ENCODE results near the gene CASQ1. TPM values are rescaled to one million over a fixed set of nuclear protein-coding genes. Genes with fewer than 3 reads are reported as not detected.

CASQ1 gene
- total and polyA plus RNA-seq, 5 donors from 2014 or later, result not detected

DNA sequence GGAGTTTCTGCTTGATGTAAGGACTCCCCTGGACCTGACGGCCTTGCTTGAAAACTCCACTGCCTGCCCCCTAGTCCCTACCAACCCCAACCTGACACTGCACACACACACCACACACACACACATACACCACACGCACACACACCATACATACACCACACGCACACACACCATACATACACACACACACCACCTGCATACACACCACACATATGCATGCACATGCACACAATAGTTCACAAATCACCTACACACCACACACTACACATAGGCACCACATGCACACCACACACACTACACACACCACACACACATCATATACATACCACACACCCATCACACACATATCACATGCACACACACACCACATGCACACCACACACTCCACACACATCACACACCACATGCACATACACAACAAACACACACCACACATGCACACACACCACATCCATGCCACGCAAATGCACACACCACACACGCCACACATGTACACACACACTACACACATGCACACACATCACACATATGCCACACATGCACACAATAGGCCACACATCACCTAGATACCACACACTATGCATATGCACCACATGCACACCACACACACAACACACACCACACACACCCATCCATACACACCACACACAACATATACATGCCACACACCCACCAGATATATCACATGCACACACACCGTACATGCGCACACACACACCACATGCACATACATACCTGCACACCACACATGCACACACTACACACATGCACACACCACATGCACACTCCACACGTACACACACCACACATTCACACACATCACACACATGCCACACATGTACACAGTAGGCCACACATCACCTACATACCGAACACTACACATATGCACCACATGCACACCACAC, 3.7 kb downstream of the CASQ1 start:
- H3K9me3 Mint-ChIP-seq, result no peaks in the 10 kb centered on the region
- DNase-seq (no peak), ATAC-seq (ENCODE audit: low read depth in 2 of 2) (no peak)
- no peak overlapping the region for H3K27ac Mint-ChIP-seq
- peaks cover 5% of the 10 kb centered on the region for H3K27me3 Mint-ChIP-seq
- H3K27me3 ChIP-seq (ENCODE audit: control insufficient read depth, insufficient read depth, low read length), result no peaks in the 10 kb centered on the region
- no peaks in the 10 kb centered on the region for H3K4me1 Mint-ChIP-seq
- H3K9me3 ChIP-seq (ENCODE audit: control insufficient read depth in 2 of 2, low read length in 2 of 2), result no peaks in the 10 kb centered on the region
- H3K36me3 Mint-ChIP-seq, result no peaks in the 10 kb centered on the region
- no peaks in the 10 kb centered on the region for H3K4me1 ChIP-seq (ENCODE audit: control insufficient read depth, insufficient read depth, low read length, poor library complexity, severe bottlenecking)
- H3K4me3 Mint-ChIP-seq, result no peak overlapping the region
- no peak overlapping the region for H3K27ac ChIP-seq (ENCODE audit: insufficient read depth, low read length, poor library complexity, severe bottlenecking)
- no peak overlapping the region for H3K4me3 ChIP-seq (ENCODE audit: low read depth, low read length)
- H3K36me3 ChIP-seq (ENCODE audit: control insufficient read depth, insufficient read depth, low read length), result no peaks in the 10 kb centered on the region

DNA sequence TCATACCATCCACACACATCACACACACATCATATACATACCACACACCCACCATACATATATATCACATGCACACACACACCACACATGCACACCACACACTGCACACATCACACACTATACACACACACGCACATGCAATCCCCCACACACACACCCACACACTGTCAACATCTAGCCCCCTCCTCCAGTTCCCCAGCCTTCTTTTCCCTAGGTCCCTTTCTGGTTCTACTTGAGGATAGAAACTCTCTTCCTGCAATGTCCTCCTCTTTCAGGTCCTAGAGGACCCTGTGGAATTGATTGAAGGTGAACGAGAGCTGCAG, 4.3 kb downstream of the CASQ1 start:
- no peaks in the 10 kb centered on the region for H3K4me1 ChIP-seq (ENCODE audit: control insufficient read depth, insufficient read depth, low read length, poor library complexity, severe bottlenecking)
- no peaks in the 10 kb centered on the region for H3K9me3 Mint-ChIP-seq
- H3K27me3 ChIP-seq (ENCODE audit: control insufficient read depth, insufficient read depth, low read length), result no peaks in the 10 kb centered on the region
- no peak for ATAC-seq (ENCODE audit: low read depth in 2 of 2)
- H3K4me3 ChIP-seq (ENCODE audit: low read depth, low read length), result no peak overlapping the region
- H3K4me1 Mint-ChIP-seq, result no peaks in the 10 kb centered on the region
- DNase-seq, result no peak
- H3K4me3 Mint-ChIP-seq, result no peak overlapping the region
- no peak overlapping the region for H3K27ac ChIP-seq (ENCODE audit: insufficient read depth, low read length, poor library complexity, severe bottlenecking)
- peaks cover 5% of the 10 kb centered on the region for H3K27me3 Mint-ChIP-seq
- H3K36me3 Mint-ChIP-seq, result no peaks in the 10 kb centered on the region
- no peaks in the 10 kb centered on the region for H3K9me3 ChIP-seq (ENCODE audit: control insufficient read depth in 2 of 2, low read length in 2 of 2)
- H3K27ac Mint-ChIP-seq, result no peak overlapping the region
- no peaks in the 10 kb centered on the region for H3K36me3 ChIP-seq (ENCODE audit: control insufficient read depth, insufficient read depth, low read length)

DNA sequence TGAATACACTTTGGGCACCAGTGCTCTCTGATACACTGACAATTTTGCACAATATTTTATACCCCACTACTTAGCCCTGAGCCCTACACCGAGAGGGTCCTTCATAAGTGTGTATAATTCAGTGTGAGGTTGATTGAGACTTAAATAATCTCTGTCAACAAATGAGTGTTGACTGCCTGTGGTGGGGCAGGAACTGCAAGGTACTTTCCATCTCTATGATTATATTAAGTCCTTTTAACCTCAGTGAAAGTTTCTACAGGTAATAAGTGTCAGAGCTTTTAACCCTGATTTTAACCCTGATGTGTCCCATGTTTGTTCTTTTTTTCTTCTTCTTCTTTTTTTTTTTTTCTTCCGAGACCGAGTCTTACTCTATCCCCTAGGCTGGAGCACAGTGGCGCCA, 5.8 kb downstream of the CASQ1 start:
- H3K27ac ChIP-seq (ENCODE audit: insufficient read depth, low read length, poor library complexity, severe bottlenecking), result no peak overlapping the region
- no peaks in the 10 kb centered on the region for H3K4me1 ChIP-seq (ENCODE audit: control insufficient read depth, insufficient read depth, low read length, poor library complexity, severe bottlenecking)
- Mint-ChIP-seq H3K27ac (no peak overlapping the region), H3K27me3 (no peaks in the 10 kb centered on the region), H3K4me3 (no peak overlapping the region), H3K4me1 (no peaks in the 10 kb centered on the region), H3K36me3 (no peaks in the 10 kb centered on the region), H3K9me3 (no peaks in the 10 kb centered on the region)
- H3K4me3 ChIP-seq (ENCODE audit: low read depth, low read length), result no peak overlapping the region
- DNase-seq (no peak), ATAC-seq (ENCODE audit: low read depth in 2 of 2) (no peak)
- no peaks in the 10 kb centered on the region for H3K36me3 ChIP-seq (ENCODE audit: control insufficient read depth, insufficient read depth, low read length)
- no peaks in the 10 kb centered on the region for H3K9me3 ChIP-seq (ENCODE audit: control insufficient read depth in 2 of 2, low read length in 2 of 2)
- no peaks in the 10 kb centered on the region for H3K27me3 ChIP-seq (ENCODE audit: control insufficient read depth, insufficient read depth, low read length)

DNA sequence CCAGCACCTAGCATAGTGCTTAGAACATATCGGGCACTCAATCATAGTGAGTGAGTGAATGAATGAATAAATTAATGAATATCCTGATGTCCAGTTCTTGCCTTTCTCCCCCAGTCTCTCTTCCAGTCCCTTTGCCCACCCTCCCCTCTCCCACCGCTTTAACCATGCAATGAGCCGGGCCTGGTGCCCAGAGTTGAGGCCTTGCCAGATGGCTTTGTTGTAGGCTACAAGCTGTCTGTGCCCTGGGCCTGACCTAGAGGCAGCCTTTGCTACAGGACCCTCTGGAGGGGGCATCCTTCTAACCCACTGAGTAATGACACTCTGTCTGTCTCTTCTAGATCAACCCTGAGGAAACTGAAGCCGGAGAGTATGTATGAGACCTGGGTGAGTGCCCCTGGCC, 6.9 kb downstream of the CASQ1 start:
- H3K9me3 ChIP-seq (ENCODE audit: control insufficient read depth in 2 of 2, low read length in 2 of 2), result no peaks in the 10 kb centered on the region
- DNase-seq (no peak), ATAC-seq (ENCODE audit: low read depth in 2 of 2) (no peak)
- no peak overlapping the region for H3K27ac ChIP-seq (ENCODE audit: insufficient read depth, low read length, poor library complexity, severe bottlenecking)
- Mint-ChIP-seq H3K27me3 (no peaks in the 10 kb centered on the region), H3K4me1 (no peaks in the 10 kb centered on the region), H3K4me3 (no peak overlapping the region), H3K27ac (no peak overlapping the region), H3K36me3 (no peaks in the 10 kb centered on the region), H3K9me3 (no peaks in the 10 kb centered on the region)
- no peaks in the 10 kb centered on the region for H3K27me3 ChIP-seq (ENCODE audit: control insufficient read depth, insufficient read depth, low read length)
- no peaks in the 10 kb centered on the region for H3K4me1 ChIP-seq (ENCODE audit: control insufficient read depth, insufficient read depth, low read length, poor library complexity, severe bottlenecking)
- H3K4me3 ChIP-seq (ENCODE audit: low read depth, low read length), result no peak overlapping the region
- no peaks in the 10 kb centered on the region for H3K36me3 ChIP-seq (ENCODE audit: control insufficient read depth, insufficient read depth, low read length)

DNA sequence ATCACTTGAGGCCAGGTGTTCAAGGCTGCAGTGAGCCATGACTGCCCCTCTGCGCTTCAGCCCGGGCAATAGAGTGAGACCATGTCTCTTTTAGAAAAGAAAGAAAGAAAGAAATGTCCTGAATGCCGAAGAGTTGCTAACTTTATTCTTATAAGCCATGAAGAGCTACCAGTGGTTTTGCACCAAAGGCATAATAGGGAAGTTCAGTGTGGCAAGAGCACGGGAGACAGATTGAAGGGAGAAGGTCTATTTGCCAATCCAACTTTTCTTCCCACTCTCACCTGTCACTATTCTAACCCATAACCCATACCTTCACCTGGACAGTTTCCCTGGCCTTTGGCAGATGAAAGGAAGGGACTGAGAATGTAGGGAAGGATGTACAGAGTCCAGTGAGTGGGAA, 10.4 kb downstream of the CASQ1 start:
- no peak for DNase-seq
- no peaks in the 10 kb centered on the region for H3K27me3 ChIP-seq (ENCODE audit: control insufficient read depth, insufficient read depth, low read length)
- no peaks in the 10 kb centered on the region for H3K36me3 ChIP-seq (ENCODE audit: control insufficient read depth, insufficient read depth, low read length)
- H3K27ac Mint-ChIP-seq, result no peak overlapping the region
- H3K4me1 Mint-ChIP-seq, result peaks cover 0 to 14% (median 11%) of the 10 kb centered on the region in 4 donors
- H3K4me1 ChIP-seq (ENCODE audit: control insufficient read depth, insufficient read depth, low read length, poor library complexity, severe bottlenecking), result peaks cover 7% of the 10 kb centered on the region
- H3K4me3 Mint-ChIP-seq, result no peak overlapping the region
- H3K27ac ChIP-seq (ENCODE audit: insufficient read depth, low read length, poor library complexity, severe bottlenecking), result no peak overlapping the region
- ATAC-seq (ENCODE audit: low read depth in 2 of 2), result no peak
- H3K36me3 Mint-ChIP-seq, result no peaks in the 10 kb centered on the region
- H3K27me3 Mint-ChIP-seq, result no peaks in the 10 kb centered on the region
- H3K9me3 ChIP-seq (ENCODE audit: control insufficient read depth in 2 of 2, low read length in 2 of 2), result no peaks in the 10 kb centered on the region
- no peak overlapping the region for H3K4me3 ChIP-seq (ENCODE audit: low read depth, low read length)
- H3K9me3 Mint-ChIP-seq, result no peaks in the 10 kb centered on the region

DNA sequence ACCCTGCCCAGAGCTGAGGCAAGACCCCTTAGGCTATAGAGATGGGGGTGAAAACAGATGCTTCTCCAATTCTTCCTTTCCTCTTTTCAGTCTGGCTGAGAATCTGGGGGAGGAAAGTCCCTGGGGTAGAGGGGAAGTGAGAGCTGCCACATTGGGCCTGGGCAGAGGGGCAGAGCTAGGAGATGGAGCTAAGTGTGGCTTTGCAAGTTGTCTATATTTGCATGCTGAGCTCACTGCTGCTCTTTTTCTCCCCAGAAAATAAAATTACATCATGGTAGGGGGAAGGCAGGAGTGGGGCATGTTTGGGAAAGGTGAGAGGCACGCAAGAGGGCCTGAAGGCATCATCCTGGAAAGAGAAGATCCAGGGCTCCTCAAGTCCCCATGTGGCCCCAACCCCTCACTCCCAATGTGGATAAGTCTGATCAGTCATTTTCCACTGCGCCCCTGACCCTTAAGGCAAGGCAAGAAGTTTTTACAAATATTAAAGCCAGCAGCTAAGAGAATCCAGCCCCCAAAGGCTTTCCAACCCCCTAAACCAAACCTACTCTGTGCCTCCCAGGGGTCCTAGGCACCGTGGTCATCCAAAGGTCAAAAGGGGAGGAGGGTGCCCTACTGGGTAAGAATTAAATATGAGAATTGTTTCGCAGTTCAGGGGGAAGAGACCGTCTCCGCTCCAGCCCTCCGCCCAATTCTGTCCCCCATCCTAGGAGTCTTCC, 14.3 kb downstream of the CASQ1 start:
- H3K27me3 ChIP-seq (ENCODE audit: control insufficient read depth, insufficient read depth, low read length), result no peaks in the 10 kb centered on the region
- H3K27ac ChIP-seq (ENCODE audit: insufficient read depth, low read length, poor library complexity, severe bottlenecking), result peak overlapping the region; percentile 73
- peak overlapping the region; percentile 72 to 95 (median 91) for H3K27ac Mint-ChIP-seq
- no peaks in the 10 kb centered on the region for H3K9me3 ChIP-seq (ENCODE audit: control insufficient read depth in 2 of 2, low read length in 2 of 2)
- DNase-seq, result no peak
- H3K4me1 ChIP-seq (ENCODE audit: control insufficient read depth, insufficient read depth, low read length, poor library complexity, severe bottlenecking), result peaks cover 14% of the 10 kb centered on the region
- H3K4me3 Mint-ChIP-seq, result peak overlapping the region; percentile 87 to 95 (median 91)
- no peaks in the 10 kb centered on the region for H3K27me3 Mint-ChIP-seq
- ATAC-seq (ENCODE audit: low read depth in 2 of 2), result peak; percentile 7 to 15
- peaks cover 0 to 46% (median 33%) of the 10 kb centered on the region in 4 donors for H3K4me1 Mint-ChIP-seq
- no peaks in the 10 kb centered on the region for H3K36me3 ChIP-seq (ENCODE audit: control insufficient read depth, insufficient read depth, low read length)
- no peak overlapping the region for H3K4me3 ChIP-seq (ENCODE audit: low read depth, low read length)
- H3K36me3 Mint-ChIP-seq, result no peaks in the 10 kb centered on the region
- no peaks in the 10 kb centered on the region for H3K9me3 Mint-ChIP-seq

DNA sequence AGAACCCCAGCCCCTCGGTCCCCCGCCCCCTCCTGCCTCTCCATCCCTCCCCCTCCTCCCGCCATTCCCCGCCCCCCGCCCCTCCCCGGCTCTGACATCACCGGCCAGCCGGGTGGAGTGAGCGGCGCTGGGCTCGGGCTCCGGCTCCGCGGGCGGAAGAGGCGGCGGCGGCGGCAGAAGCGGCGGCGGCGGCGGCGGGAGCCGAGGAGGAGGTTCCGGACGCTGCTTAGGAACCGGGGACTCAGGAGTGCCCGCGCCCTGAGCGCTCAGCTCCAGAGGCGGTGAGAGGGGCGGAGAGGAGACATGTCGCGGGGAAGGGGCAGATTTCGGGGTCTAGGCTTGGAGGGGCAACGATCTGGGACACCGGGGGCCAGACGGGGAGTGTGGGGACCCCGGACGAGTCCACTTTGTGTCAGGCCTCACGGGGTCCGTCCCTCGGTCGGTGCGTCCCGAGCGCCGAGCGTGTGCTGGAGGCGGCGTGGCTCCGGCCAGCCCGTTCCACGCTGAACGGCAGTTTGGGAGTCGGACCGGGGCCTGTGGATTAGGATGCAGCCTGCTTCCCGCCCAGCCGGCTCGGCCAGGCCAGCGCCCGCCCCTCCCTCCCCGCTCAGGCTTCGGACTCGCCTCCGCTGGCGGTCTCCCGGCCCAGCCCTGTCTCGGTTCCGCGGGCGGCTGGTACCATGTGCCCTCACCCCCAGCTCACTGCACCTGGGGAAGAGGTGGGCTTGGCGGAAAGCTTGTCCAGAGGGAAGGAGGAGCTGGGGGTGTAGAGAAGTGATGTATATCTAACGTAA, 15.1 kb downstream of the CASQ1 start, which contains the start of gene PEA15:
TSS of gene PEA15 (plus strand) at position 143 of the 794 bp plus-strand sequence. CDS start 6,161 bp downstream, outside the sequence.
- Histone ChIP-seq H3K4me3 (ENCODE audit: low read depth, low read length) (peak within 1 kb of the TSS; percentile 75), H3K27me3 (ENCODE audit: control insufficient read depth, insufficient read depth, low read length) (no peaks in the 10 kb centered on the region), H3K9me3 (ENCODE audit: control insufficient read depth in 2 of 2, low read length in 2 of 2) (no peaks in the 10 kb centered on the region), H3K27ac (ENCODE audit: insufficient read depth, low read length, poor library complexity, severe bottlenecking) (peak within 1 kb of the TSS; percentile 73), H3K4me1 (ENCODE audit: control insufficient read depth, insufficient read depth, low read length, poor library complexity, severe bottlenecking) (peaks cover 14% of the 10 kb centered on the region), H3K36me3 (ENCODE audit: control insufficient read depth, insufficient read depth, low read length) (no peaks in the 10 kb centered on the region)
- H3K9me3 Mint-ChIP-seq, result no peaks in the 10 kb centered on the region
- H3K36me3 Mint-ChIP-seq, result peaks cover 3% of the 10 kb centered on the region
- H3K27me3 Mint-ChIP-seq, result no peaks in the 10 kb centered on the region
- peaks cover 0 to 54% (median 35%) of the 10 kb centered on the region in 4 donors for H3K4me1 Mint-ChIP-seq
- H3K4me3 Mint-ChIP-seq, result peak within 1 kb of the TSS; percentile 88 to 98 (median 94)
- H3K27ac Mint-ChIP-seq, result peak within 1 kb of the TSS; percentile 92 to 95 (median 93)
- peak; percentile 71 to 72 for ATAC-seq (ENCODE audit: low read depth in 2 of 2)
- peak; percentile 57 to 71 (median 58) for DNase-seq
